Gastrocnemius medialis (tissue), 4 donors: ENCODE results near the gene MTAP.

Experiments
- POLR2A ChIP-seq, 2 donors: fragments of 450-650 bp; IDR thresholded peaks; one replicate each; pipeline ENCODE4 v1.6.1; 2017; ENCODE audit warnings: antibody characterized with exemption in 2 of 2, mild to moderate bottlenecking in 2 of 2, moderate library complexity in 2 of 2
- TF ChIP-seq, protein P1 (sequence below), 5 experiments: fragments of 450-650 bp in 3 of 5; fragments of 200-600 bp in 2 of 5; sonication (generic) in 2 of 5; IDR thresholded peaks in 4 of 5; conservative IDR thresholded peaks in 1 of 5; 1 replicate in 4 of 5; 2 replicates in 1 of 5; pipeline ENCODE4 v1.5.1; 2016 to 2019; ENCODE audit warnings: antibody characterized with exemption in 5 of 5, mild to moderate bottlenecking in 3 of 5, moderate library complexity in 3 of 5

DNA sequence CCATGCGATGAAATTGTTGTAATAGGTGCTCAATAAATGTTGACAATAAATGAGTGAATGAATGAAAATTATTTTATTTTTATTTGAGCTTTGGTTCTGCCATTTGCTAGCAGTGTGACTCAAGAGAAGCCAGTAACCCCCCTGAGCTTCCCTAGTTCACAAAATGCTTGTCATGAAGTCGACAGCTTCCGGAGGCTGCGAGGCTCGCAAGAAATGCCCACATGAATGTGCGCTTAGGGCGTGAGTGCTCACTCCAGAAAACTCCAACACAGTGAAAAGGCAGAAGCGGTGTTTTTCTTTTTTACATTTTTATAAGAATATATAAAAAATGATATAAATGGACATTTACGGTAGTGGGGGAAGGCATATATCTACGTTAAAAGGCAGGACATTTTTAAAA lies 165.3 kb downstream of the MTAP start:
- no peak for TF ChIP-seq POLR2A (IDR thresholded peaks at IDR 0.05)
- TF ChIP-seq, protein P1, sequence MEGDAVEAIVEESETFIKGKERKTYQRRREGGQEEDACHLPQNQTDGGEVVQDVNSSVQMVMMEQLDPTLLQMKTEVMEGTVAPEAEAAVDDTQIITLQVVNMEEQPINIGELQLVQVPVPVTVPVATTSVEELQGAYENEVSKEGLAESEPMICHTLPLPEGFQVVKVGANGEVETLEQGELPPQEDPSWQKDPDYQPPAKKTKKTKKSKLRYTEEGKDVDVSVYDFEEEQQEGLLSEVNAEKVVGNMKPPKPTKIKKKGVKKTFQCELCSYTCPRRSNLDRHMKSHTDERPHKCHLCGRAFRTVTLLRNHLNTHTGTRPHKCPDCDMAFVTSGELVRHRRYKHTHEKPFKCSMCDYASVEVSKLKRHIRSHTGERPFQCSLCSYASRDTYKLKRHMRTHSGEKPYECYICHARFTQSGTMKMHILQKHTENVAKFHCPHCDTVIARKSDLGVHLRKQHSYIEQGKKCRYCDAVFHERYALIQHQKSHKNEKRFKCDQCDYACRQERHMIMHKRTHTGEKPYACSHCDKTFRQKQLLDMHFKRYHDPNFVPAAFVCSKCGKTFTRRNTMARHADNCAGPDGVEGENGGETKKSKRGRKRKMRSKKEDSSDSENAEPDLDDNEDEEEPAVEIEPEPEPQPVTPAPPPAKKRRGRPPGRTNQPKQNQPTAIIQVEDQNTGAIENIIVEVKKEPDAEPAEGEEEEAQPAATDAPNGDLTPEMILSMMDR (IDR thresholded peaks at IDR 0.05 in 4 of 5, conservative IDR thresholded peaks at IDR 0.05 in 1 of 5): no peak
